ENCODE measurements around the gene PTPN4. TPM values are rescaled to one million over a fixed set of nuclear protein-coding genes. Genes with fewer than 3 reads are reported as not detected.

The PTPN4 gene
- total and polyA plus RNA-seq, 2 experiments from 2014 or later = 41.6 to 90.4 TPM

- Histone ChIP-seq H3F3A (replicated peaks; ENCODE audit: low read depth) (no peaks in the 10 kb centered on the region), H3K27me3 (ENCODE audit: insufficient read depth) (no peaks in the 10 kb centered on the region), H3K4me1 (ENCODE audit: insufficient read depth) (peaks cover 9% of the 10 kb centered on the region), H3K79me2 (replicated peaks; ENCODE audit: insufficient read depth) (peaks cover 22% of the 10 kb centered on the region), H2AFZ (no peak overlapping the region), H3K9me2 (ENCODE audit: insufficient read depth) (no peaks in the 10 kb centered on the region), H3K27ac (ENCODE audit: low read depth) (no peak overlapping the region; the same call in 1 of the 2 replicates), H3K4me2 (no peak overlapping the region), H3K36me3 (ENCODE audit: insufficient read depth) (no peaks in the 10 kb centered on the region), H3K4me3 (no peak overlapping the region), H4K20me1 (replicated peaks; ENCODE audit: insufficient read depth) (no peaks in the 10 kb centered on the region)
- H3K36me3 Mint-ChIP-seq (ENCODE audit: low read depth) = peaks cover 11% of the 10 kb centered on the region; the same call in 2 of the 3 replicates
- no peak overlapping the region; the same call in 2 of the 3 replicates for H3K4me3 Mint-ChIP-seq
- H3K4me1 Mint-ChIP-seq = peaks cover 19% of the 10 kb centered on the region; the same call in 2 of the 3 replicates
- H3K27me3 Mint-ChIP-seq (ENCODE audit: insufficient read depth, low read depth, poor library complexity) = peaks cover 5% of the 10 kb centered on the region
- H3K27ac Mint-ChIP-seq = no peak overlapping the region
- ATAC-seq (no peak), DNase-seq (ENCODE audit: low spot score) (no peak)
- no peaks in the 10 kb centered on the region for H3K9me3 Mint-ChIP-seq
- TF ChIP-seq NANOG (IDR thresholded peaks at IDR 0.05; ENCODE audit: borderline replicate concordance) (no peak), POLR2AphosphoS5 (IDR thresholded peaks at IDR 0.05; ENCODE audit: low read depth) (no peak), CREB1 (CRISPR knock-in tag; IDR thresholded peaks at IDR 0.05; ENCODE audit: low read depth) (no peak), EZH2phosphoT487 (IDR thresholded peaks at IDR 0.05; ENCODE audit: unreplicated experiment) (no peak), REST (IDR thresholded peaks at IDR 0.05; ENCODE audit: unreplicated experiment) (no peak), STAT1 (IDR thresholded peaks at IDR 0.05; ENCODE audit: unreplicated experiment) (no peak), EZH2 (IDR thresholded peaks at IDR 0.05; ENCODE audit: low read depth, unreplicated experiment) (no peak), CTCF (conservative IDR thresholded peaks at IDR 0.05; ENCODE audit: low read depth in 2 of 2) (no peak), ZNF331 (CRISPR knock-in tag; IDR thresholded peaks at IDR 0.05; ENCODE audit: low read depth) (no peak), ZNF114 (CRISPR knock-in tag; IDR thresholded peaks at IDR 0.05) (no peak), JUNB (IDR thresholded peaks at IDR 0.05; ENCODE audit: unreplicated experiment) (no peak), ZNF462 (CRISPR knock-in tag; IDR thresholded peaks at IDR 0.05) (no peak), ETS1 (IDR thresholded peaks at IDR 0.05) (no peak)
Observed at GRCh38 chr2:119879502-119879901, 119.8 kb downstream of the PTPN4 start.

Data from GM23338 (cell line).